Right ventricle myocardium inferior (tissue), 1 donor: Measurements from ENCODE around the gene RHEX. TPM values are rescaled to one million over a fixed set of nuclear protein-coding genes. Genes with fewer than 3 reads are reported as not detected.
"Not testable (repeated sequence)": the region's sequence is repeated elsewhere in the genome, so short reads cannot be mapped to it uniquely, and the experiment has no call there.

Source experiments
- ATAC-seq: fragments of 200-7000 bp; cut with Tn5 transposase; one replicate; pipeline ENCODE4 v1.9.1; 2020; ENCODE audit warnings: mild to moderate bottlenecking, moderate library complexity
- DNase-seq: peaks from one replicate; pipeline ENCODE4 v3.0.0; 2021; ENCODE audit errors: missing footprints
- intact Hi-C: fragments of 100-400 bp; cut with DNase I; formaldehyde crosslinking; loops from one replicate; pipeline ENCODE4 v1.11.0; 2022
- total RNA-seq: library from RNA; stranded (reverse); fragmentation: NEBNext Ultra II Directional; extraction: Animal tissue kit (Norgen Biotek cat#: 25700); gene quantifications from one replicate; pipeline ENCODE4 v1.2.1, GENCODE V29; 2021
- donor health status: DM: no; HTN: yes; CAD: no; lungs with severe emphysema.

The RHEX gene
- total RNA-seq, 1 donor from 2014 or later: 0.81 TPM

GRCh38 chr1:206025283-206025820, 27.6 kb upstream of the RHEX start:
- DNase-seq (no peak), ATAC-seq (no peak)
- intact Hi-C loops: no loop called here

DNA sequence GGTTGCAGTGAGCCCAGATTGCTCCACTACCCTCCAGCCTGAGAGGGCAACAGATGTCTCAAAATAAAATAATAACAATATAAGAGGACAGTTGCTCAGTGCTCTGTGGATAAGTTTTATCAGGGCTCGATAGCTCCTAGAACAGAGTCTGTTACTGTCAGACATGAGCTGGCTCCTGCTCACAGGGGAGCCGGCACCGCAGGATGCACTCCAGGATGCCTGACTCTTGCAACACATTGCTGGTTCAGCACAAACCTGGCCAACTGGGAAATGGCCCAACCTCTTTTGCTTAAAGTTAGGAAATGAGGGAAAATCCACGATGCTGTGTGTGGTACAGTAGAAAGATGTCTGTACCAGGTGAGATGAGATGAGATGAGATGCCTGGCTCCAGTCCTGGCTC, 23.5 kb upstream of the RHEX start:
- ATAC-seq (no peak), DNase-seq (no peak)
- intact Hi-C loops: no loop called here

GRCh38 chr1:206030191-206030590, 22.8 kb upstream of the RHEX start:
- intact Hi-C loops: loop anchor here (2.0 kb wide), 1 partner anchor 77 kb away; no protein-coding TSS in a partner anchor
- ATAC-seq (no peak), DNase-seq (no peak)

GRCh38 chr1:206030714-206031113, 22.3 kb upstream of the RHEX start:
- DNase-seq: peak; percentile 77
- ATAC-seq: peak; percentile 67
- intact Hi-C loops: loop anchor here (2.0 kb wide), 1 partner anchor 76 kb away; no protein-coding TSS in a partner anchor

DNA sequence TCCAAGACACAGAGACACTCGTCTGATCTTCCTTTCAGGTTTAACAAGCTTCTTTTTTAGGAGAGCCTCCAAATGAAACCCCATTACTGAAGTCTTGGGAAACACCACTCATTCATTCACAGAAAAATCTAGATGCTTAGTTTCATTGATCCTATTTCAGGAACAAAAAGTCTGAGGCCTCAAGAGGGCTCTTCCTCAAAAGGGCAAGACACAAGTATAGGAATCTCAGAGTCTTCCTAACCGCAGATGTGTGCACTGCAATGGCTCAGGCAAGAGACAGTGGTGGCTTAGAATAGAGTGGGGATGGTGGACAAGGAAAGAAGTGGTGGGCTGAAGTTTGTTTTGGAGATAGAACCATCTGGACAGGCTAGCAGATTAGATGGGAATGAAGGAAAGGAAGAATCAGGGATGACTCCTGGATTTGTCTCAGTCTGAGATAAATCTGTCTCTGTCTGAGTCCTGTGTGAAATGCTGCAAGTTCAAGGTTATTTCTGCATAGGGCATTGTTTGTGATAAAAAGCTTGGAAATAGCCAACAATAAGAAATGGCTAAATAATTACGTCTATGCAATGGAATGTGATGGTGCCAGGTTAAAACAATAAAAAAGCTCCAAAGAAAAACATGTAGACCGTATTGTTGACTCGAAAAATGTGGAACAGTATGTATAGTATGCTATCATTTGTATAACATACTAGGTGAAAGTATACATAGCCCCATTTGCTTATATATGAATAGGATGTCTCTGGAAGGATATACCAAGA, 20.4 kb upstream of the RHEX start:
- intact Hi-C loops: no loop called here
- DNase-seq (no peak), ATAC-seq (no peak)

- DNase-seq: no peak
- ATAC-seq: no peak
- intact Hi-C loops: no loop called here
Measured at GRCh38 chr1:206035027-206035426, 17.9 kb upstream of the RHEX start.

- DNase-seq: no peak
- no peak for ATAC-seq
- intact Hi-C loops: no loop called here
Measured at GRCh38 chr1:206036663-206037455, 16.1 kb upstream of the RHEX start.

DNA sequence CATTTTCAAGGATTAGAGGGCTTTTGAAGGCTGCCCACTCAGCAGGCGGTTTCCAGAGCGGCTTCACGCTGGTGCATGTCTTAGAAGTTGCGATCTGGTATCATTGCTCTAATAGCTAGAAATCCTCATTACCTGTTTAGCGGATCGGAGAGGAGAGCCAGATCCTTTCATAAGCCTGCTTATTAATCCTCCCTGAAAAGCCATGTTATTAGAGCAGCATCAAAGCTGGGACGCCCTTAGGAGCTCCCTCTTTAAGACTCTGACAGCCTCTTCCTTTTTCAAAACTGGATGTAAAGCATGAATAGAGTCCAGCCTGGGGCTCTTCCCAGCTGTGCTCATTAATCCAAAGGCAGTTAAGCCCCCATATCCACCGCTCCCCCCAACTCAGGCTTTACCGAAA, 15.4 kb upstream of the RHEX start:
- intact Hi-C loops: no loop called here
- no peak for ATAC-seq

GRCh38 chr1:206039046-206039973, 13.7 kb upstream of the RHEX start:
- ATAC-seq: no peak
- intact Hi-C loops: no loop called here
- DNase-seq: no peak

More for the DNA sequence above, 15.4 kb upstream of the RHEX start:
- no peak for DNase-seq

GRCh38 chr1:206040328-206040727, 12.6 kb upstream of the RHEX start:
- intact Hi-C loops: no loop called here
- DNase-seq: no peak
- no peak for ATAC-seq

- intact Hi-C loops: no loop called here
- no peak for ATAC-seq
- no peak for DNase-seq
Measured at GRCh38 chr1:206041640-206042039, 11.3 kb upstream of the RHEX start.

DNA sequence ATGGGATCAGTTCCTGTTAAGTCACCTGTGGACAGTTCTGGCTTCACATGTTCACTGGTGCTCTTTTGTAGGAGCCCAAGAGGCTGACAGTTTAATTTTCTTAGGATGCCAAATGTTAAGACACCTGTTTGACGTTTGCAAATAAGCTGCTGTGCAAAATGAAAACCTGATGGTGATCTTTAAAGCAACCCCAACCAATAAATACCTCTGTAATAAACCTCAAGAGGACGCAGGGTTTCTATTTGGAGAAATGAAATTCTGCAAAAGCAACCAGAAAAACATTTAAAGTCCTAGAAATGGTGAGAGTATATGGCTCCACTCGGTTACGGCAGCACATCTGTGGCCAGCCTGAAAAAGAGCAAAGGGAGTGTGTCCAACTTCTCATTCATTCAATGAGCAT, 5.7 kb upstream of the RHEX start:
- intact Hi-C loops: no loop called here

DNA sequence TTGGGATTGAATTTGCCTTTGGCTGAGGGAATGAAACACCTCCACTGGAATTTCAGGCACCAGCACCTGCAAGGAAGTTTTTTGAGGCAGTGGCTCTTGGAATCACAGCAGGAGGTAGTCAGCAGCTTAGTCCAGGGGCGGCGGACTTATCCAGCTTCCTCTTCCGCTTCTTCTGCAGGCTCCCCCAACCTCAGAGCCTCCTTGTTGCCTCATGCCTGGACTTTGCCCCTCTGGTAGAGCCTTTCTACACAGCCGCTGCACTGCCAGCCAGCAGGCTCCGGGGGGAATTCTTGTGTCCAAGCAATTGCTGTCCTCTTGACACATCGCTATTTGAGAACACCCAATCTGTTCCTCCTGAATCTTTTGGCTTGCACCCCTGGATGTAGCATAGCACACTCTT, 4.4 kb upstream of the RHEX start:
- DNase-seq (no peak), ATAC-seq (no peak)
- intact Hi-C loops: no loop called here

More for the DNA sequence above, 5.7 kb upstream of the RHEX start:
- no peak for ATAC-seq
- no peak for DNase-seq

DNA sequence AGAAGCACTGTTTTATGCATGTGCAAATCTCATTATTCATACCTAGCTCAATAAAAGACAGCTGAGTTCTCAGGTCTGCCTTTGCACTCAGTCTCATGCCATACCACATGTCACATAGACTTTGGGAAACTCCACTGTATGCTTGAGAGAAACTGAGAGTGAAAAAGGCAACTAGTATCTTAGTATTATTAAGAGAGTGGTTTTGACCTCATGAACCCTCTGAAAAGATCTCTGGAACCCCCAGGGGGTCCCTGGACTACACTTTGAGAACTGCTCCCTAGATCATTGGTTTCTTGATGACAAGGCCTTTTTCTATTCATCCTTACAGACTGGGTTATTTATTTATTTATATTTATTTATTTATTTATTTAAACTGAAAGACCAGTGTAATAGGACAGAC, 3.7 kb upstream of the RHEX start:
- ATAC-seq (no peak), DNase-seq (no peak)
- intact Hi-C loops: no loop called here

GRCh38 chr1:206049919-206050600, 2.9 kb upstream of the RHEX start:
- intact Hi-C loops: no loop called here
- DNase-seq (no peak), ATAC-seq (no peak)

- no peak for DNase-seq
- no peak for ATAC-seq
- intact Hi-C loops: no loop called here
Measured at GRCh38 chr1:206050655-206051235, 2.2 kb upstream of the RHEX start.

DNA sequence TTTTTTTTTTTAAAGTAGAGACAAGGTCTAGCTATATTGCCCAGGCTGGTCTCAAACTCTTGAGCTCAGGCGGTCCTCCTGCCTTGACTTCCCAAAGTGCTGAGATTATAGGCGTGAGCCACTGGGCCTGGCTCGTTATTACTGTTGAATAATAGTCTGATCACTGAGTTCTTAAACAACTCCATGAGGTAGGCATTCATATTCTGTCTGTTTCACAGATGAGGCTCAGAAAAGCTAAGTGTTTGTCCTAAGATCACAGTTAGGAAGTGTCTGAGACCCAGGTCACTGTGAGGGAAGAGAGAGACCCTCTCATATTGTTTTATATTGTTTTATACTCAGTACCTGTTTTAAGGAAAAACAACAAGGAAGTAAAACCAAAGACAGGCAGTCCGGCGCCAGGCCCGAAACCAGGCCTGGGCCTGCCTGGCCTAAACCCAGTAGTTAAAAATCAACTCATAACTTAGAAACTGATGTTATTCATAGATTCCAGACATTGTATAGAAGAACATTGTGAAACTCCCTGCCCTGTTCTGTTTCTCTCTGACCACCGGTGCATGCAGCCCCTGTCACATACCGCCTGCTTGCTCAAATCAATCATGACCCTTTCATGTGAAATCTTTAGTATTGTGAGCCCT, 625 bp upstream of the RHEX start:
- ATAC-seq, DNase-seq, intact Hi-C loops: not testable (repeated sequence)
